ENCODE data around the gene WDR20.
"Not testable (repeated sequence)": the region's sequence is repeated elsewhere in the genome, so short reads cannot be mapped to it uniquely, and the experiment has no call there.

WDR20 gene

GRCh38 chr14:102097441-102098135, 42.1 kb upstream of the WDR20 start:
- peak overlapping the region in 1 of 11 experiments; percentile 6; a peak in 2 of 22 replicates for H3K27ac ChIP-seq
- peaks cover 0 to 11% (median 0%) of the 10 kb centered on the region in 11 experiments; a peak in 2 of 22 replicates for H3K36me3 ChIP-seq
- no peaks in the 10 kb centered on the region for H3K9me3 ChIP-seq (replicated peaks in 1 of 11)
- H4K20me1 ChIP-seq = no peaks in the 10 kb centered on the region
- peaks cover 7 to 18% (median 15%) of the 10 kb centered on the region in 10 experiments for H3K4me1 ChIP-seq
- no peak overlapping the region; a peak in 1 of 22 replicates for H3K4me2 ChIP-seq
- TF ChIP-seq Cebpa-rat (IDR thresholded peaks at IDR 0.05) = no peak
- peak overlapping the region in 6 of 11 experiments; percentile 28 to 44 (median 32); a peak in 7 of 22 replicates for H3K9ac ChIP-seq
- H3K4me3 ChIP-seq = no peak overlapping the region
- no peaks in the 10 kb centered on the region for H3K27me3 ChIP-seq

- H3K27me3 ChIP-seq = no peaks in the 10 kb centered on the region
- peak overlapping the region in 7 of 11 experiments; percentile 16 to 62 (median 48); a peak in 10 of 22 replicates for H3K4me2 ChIP-seq
These were observed 36.5 kb upstream of the WDR20 start for GRCh38 chr14:102103062-102103695.

GRCh38 chr14:102105369-102105768, 34.3 kb upstream of the WDR20 start:
- peak overlapping the region in 5 of 11 experiments; percentile 43 to 69 (median 65); a peak in 8 of 22 replicates for H3K4me2 ChIP-seq
- H3K9ac ChIP-seq = no peak overlapping the region
- peak overlapping the region in 2 of 11 experiments; percentile 55; a peak in 2 of 22 replicates for H3K27ac ChIP-seq
- TF ChIP-seq Cebpa-rat (IDR thresholded peaks at IDR 0.05) = no peak
- H3K4me3 ChIP-seq = no peak overlapping the region
- no peaks in the 10 kb centered on the region for H4K20me1 ChIP-seq
- no peaks in the 10 kb centered on the region for H3K27me3 ChIP-seq
- peaks cover 0 to 11% (median 0%) of the 10 kb centered on the region in 11 experiments; a peak in 1 of 22 replicates for H3K36me3 ChIP-seq
- H3K4me1 ChIP-seq = peaks cover 5 to 38% (median 21%) of the 10 kb centered on the region in 10 experiments; a peak in 16 of 20 replicates
- H3K9me3 ChIP-seq (replicated peaks in 1 of 11) = peaks cover 11 to 17% (median 15%) of the 10 kb centered on the region in 11 experiments; a peak in 20 of 22 replicates

More at GRCh38 chr14:102103062-102103695, 36.5 kb upstream of the WDR20 start:
- no peaks in the 10 kb centered on the region for H3K9me3 ChIP-seq (replicated peaks in 1 of 11)
- H3K4me3 ChIP-seq = no peak overlapping the region
- H3K4me1 ChIP-seq = peaks cover 5 to 38% (median 21%) of the 10 kb centered on the region in 10 experiments; a peak in 16 of 20 replicates
- no peak overlapping the region for H3K9ac ChIP-seq
- TF ChIP-seq Cebpa-rat (IDR thresholded peaks at IDR 0.05) = no peak
- no peak overlapping the region for H3K27ac ChIP-seq
- H3K36me3 ChIP-seq = peaks cover 0 to 11% (median 0%) of the 10 kb centered on the region in 11 experiments; a peak in 2 of 22 replicates
- no peaks in the 10 kb centered on the region for H4K20me1 ChIP-seq

GRCh38 chr14:102109332-102109731, 30.4 kb upstream of the WDR20 start:
- not testable (repeated sequence) for H4K20me1 ChIP-seq, H3K4me2 ChIP-seq, H3K27me3 ChIP-seq, H3K27ac ChIP-seq, H3K9ac ChIP-seq, H3K4me3 ChIP-seq
- Histone ChIP-seq H3K36me3 (peaks cover 0 to 14% (median 7%) of the 10 kb centered on the region in 11 experiments; a peak in 9 of 22 replicates), H3K4me1 (peaks cover 0 to 24% (median 12%) of the 10 kb centered on the region in 10 experiments; a peak in 10 of 20 replicates), H3K9me3 (replicated peaks in 1 of 11) (peaks cover 29 to 47% (median 37%) of the 10 kb centered on the region in 11 experiments)

- Histone ChIP-seq H3K4me2 (no peak overlapping the region), H3K4me3 (no peak overlapping the region; a peak in 1 of 20 replicates), H3K9ac (no peak overlapping the region), H4K20me1 (no peaks in the 10 kb centered on the region), H3K4me1 (peaks cover 0 to 14% (median 8%) of the 10 kb centered on the region in 10 experiments; a peak in 10 of 20 replicates), H3K27ac (no peak overlapping the region), H3K36me3 (peaks cover 0 to 14% (median 7%) of the 10 kb centered on the region in 11 experiments; a peak in 9 of 22 replicates), H3K9me3 (replicated peaks in 1 of 11) (peaks cover 29 to 47% (median 38%) of the 10 kb centered on the region in 11 experiments), H3K27me3 (no peaks in the 10 kb centered on the region)
- TF ChIP-seq Cebpa-rat (IDR thresholded peaks at IDR 0.05) = no peak
These were observed 28.6 kb upstream of the WDR20 start for GRCh38 chr14:102111101-102111500.

- no peak for TF ChIP-seq Cebpa-rat (IDR thresholded peaks at IDR 0.05)
- Histone ChIP-seq H4K20me1 (no peaks in the 10 kb centered on the region), H3K4me1 (no peaks in the 10 kb centered on the region), H3K27me3 (no peaks in the 10 kb centered on the region), H3K4me2 (no peak overlapping the region), H3K9ac (no peak overlapping the region), H3K36me3 (peaks cover 9 to 25% (median 18%) of the 10 kb centered on the region in 11 experiments; a peak in 21 of 22 replicates), H3K4me3 (peak overlapping the region in 1 of 10 experiments; percentile 19; a peak in 2 of 20 replicates), H3K9me3 (replicated peaks in 1 of 11) (peaks cover 32 to 47% (median 34%) of the 10 kb centered on the region in 11 experiments), H3K27ac (no peak overlapping the region)
These were observed 23.1 kb upstream of the WDR20 start for GRCh38 chr14:102116361-102117180.

GRCh38 chr14:102117852-102118251, 21.8 kb upstream of the WDR20 start:
- Histone ChIP-seq H3K27me3 (no peaks in the 10 kb centered on the region), H3K9ac (no peak overlapping the region), H3K4me1 (no peaks in the 10 kb centered on the region), H3K9me3 (replicated peaks in 1 of 11) (peaks cover 22 to 36% (median 26%) of the 10 kb centered on the region in 11 experiments), H3K4me3 (no peak overlapping the region), H4K20me1 (no peaks in the 10 kb centered on the region), H3K27ac (no peak overlapping the region), H3K36me3 (peaks cover 9 to 23% (median 18%) of the 10 kb centered on the region in 11 experiments; a peak in 20 of 22 replicates), H3K4me2 (no peak overlapping the region)
- no peak for TF ChIP-seq Cebpa-rat (IDR thresholded peaks at IDR 0.05)

GRCh38 chr14:102120888-102121287, 18.8 kb upstream of the WDR20 start:
- Histone ChIP-seq H3K4me3 (no peak overlapping the region), H3K4me2 (no peak overlapping the region), H3K9ac (no peak overlapping the region), H3K27me3 (no peaks in the 10 kb centered on the region), H4K20me1 (no peaks in the 10 kb centered on the region), H3K4me1 (no peaks in the 10 kb centered on the region), H3K9me3 (replicated peaks in 1 of 11) (peaks cover 22 to 31% (median 25%) of the 10 kb centered on the region in 11 experiments), H3K27ac (no peak overlapping the region), H3K36me3 (peaks cover 9 to 23% (median 18%) of the 10 kb centered on the region in 11 experiments; a peak in 20 of 22 replicates)
- TF ChIP-seq Cebpa-rat (IDR thresholded peaks at IDR 0.05) = no peak

All from BLaER1 treated with 17β-estradiol and CSF1 and Interleukin-3, amounts not matched to agents 10 nM and 100 nM (cell line).